Measurements from ENCODE around the gene TMEM9B.

The TMEM9B gene

GRCh38 chr11:8930456-8931175 lies 33.6 kb downstream of the TMEM9B start:
- no peak for DNase-seq (ENCODE audit: low spot score)

DNA sequence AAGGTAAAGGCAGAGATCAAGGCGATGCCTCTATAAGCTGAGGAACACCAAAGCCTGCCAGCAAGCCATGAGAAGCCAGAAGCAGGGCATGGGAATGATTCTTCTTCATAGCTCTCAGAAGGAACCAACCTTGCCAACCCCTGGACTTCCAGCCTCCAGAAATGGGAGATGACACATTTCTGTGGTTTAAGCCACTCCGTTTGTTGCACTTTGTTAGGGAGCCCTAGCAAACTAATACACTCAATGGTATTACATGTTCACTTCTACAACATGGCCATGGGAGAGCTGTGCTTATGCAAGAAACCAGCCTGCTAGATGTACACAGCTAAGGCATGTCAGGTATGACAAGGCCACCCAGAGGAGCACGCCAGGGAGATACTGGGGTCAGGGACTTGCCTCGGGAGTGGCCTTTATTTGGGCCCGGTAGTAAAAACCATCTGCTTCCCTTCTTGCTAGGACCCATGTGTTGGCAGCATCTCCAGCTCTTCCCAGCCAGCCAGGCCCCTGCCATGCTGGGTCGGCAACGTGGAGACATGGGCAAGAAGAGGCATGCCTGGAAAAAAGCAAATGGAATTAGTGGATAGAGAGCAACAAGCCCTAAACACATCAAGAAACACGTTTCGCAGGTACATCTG lies 35.1 kb downstream of the TMEM9B start:
- peak; percentile 27 for DNase-seq (ENCODE audit: low spot score)

DNA sequence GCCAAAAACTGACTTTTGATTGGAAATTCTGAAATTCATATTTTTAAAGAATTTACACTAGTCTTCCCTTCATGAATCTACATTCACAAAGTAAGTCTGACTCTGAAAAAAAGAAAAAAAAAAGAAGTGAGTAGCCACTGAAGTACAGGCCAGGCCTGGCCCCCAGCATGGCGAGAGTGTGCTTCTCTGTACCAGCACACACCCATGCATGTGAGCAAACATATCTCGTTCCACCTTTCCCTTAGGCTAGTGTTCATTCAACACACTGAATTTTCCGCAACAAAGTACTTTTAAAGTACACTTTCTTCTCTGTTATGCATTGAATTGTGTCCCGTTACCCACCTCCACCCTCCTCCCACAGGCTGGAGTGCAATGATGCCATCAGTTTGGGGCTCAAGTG lies 36.0 kb downstream of the TMEM9B start:
- DNase-seq (ENCODE audit: low spot score): no peak

DNA sequence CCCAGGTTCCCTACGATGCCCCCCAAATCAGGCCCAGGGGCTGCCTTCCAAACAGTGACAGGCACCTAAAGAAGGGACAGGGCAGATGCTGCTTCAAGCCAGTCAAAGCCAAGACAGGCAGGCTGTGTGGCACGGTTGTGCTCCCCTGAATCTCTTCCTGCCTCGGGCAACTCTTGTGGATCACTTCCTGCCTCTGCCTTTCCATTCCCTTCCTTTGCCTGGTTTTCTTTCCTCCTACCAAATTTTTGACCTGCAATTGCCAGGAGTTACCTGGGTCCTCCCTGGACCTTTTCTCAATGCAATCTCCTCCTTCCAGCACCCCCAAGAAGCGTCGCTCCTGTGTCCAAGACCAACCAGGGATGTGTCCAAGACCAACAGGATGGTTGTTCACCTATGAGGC lies 37.0 kb downstream of the TMEM9B start:
- DNase-seq (ENCODE audit: low spot score): no peak

- DNase-seq (ENCODE audit: low spot score): no peak
Measured at GRCh38 chr11:8926236-8926635, 38.0 kb downstream of the TMEM9B start.

- no peak for DNase-seq (ENCODE audit: low spot score)
Measured at GRCh38 chr11:8925711-8926110, 38.5 kb downstream of the TMEM9B start.

DNA sequence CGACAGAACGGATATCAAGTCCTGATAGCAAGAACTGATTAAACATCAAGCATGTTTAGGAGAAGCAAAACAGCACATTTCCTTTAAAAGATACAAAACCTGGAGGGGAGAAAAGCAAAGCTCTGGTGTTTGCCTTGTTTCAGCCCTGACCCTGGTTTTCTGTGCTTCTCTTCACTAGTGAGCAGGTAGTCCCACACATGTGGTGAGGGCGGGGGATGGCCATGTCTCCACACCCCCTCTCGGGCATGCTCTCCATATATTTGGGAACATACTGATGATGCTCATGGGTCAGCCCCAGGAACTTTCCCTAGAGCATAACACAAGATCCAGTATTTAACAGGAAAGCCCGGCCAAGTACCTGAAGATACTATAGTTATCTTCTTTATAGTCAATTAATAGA lies 41.6 kb downstream of the TMEM9B start:
- no peak for DNase-seq (ENCODE audit: low spot score)

GRCh38 chr11:8917157-8917825 lies 47.0 kb downstream of the TMEM9B start:
- DNase-seq (ENCODE audit: low spot score): peak; percentile 91

DNA sequence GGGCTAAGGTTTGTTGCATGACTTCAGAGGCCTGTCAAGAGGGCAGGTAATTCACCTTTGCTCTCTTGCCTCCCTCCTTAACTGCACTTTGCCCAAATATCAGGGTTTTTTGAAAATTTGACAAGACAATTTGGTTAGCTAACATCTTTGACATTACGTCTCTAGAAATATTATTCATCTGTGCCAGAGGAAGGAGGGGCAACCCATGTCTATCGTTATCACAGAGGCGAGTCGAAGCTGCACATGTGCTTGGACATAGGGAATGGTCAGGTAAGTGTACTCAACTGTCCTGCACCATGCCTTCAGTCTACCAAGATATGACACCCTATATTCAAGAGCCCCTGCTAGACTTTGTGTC lies 49.6 kb downstream of the TMEM9B start:
- DNase-seq (ENCODE audit: low spot score): no peak

GRCh38 chr11:8913961-8914660 lies 50.1 kb downstream of the TMEM9B start:
- DNase-seq (ENCODE audit: low spot score): peak; percentile 39

DNA sequence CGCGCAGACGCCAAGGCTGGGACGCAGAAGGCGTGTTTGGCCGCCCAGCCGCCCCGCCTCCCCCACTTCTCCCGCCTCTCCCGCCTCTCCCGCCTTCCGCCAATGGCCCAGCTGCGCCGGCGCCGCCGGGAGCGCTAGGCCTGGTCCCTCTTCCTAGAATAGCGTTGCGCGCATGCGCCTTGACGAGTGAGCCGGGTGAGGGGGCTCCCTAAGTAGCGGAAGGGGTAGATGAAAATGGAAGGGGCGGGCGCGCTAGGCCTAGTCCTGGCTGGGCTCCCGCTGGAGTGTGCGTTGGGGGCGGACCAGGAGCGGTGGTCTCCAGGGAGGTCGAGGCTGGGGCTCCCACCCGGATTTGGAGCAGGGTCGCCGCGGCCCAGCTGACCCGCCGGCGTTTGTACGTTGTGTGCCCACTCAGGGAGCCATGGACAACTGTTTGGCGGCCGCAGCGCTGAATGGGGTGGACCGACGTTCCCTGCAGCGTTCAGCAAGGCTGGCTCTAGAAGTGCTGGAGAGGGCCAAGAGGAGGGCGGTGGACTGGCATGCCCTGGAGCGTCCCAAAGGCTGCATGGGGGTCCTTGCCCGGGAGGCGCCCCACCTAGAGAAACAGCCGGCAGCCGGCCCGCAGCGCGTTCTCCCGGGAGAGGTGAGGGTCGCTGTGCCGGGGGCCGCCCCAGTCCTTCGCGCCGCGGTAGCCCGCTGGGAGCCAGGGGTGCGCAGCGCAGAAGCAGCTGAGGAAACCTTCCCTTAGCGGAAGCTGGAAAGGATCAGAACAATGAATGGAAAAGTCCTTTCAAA lies 53.0 kb downstream of the TMEM9B start, which contains the start of gene AKIP1:
Gene AKIP1 (plus strand): TSS at position 161 of the 795 bp plus-strand sequence. CDS start 261 bp downstream, at position 422.
- peak; percentile 98 for DNase-seq (ENCODE audit: low spot score)

- no peak for DNase-seq (ENCODE audit: low spot score)
Measured at GRCh38 chr11:8910649-8911026, 53.6 kb downstream of the TMEM9B start.

DNA sequence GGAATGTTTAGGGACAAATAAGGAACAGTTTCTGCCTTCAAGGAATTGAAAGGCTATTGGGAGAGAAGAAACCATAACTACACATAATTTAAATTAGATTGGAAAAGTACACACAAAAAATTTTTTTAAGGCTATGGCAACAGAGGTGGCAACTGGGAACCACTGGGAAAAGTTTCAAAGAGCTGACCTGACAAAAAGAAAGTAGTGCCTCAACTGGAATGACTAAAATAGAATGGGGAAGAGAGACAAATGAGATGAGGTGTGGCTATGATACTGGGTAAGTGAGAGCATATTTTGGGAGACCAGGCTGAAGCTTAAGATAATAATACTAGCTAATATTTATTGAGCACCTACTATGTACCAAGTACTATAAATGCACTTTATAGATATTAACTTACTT lies 56.1 kb downstream of the TMEM9B start:
- no peak for DNase-seq (ENCODE audit: low spot score)

DNA sequence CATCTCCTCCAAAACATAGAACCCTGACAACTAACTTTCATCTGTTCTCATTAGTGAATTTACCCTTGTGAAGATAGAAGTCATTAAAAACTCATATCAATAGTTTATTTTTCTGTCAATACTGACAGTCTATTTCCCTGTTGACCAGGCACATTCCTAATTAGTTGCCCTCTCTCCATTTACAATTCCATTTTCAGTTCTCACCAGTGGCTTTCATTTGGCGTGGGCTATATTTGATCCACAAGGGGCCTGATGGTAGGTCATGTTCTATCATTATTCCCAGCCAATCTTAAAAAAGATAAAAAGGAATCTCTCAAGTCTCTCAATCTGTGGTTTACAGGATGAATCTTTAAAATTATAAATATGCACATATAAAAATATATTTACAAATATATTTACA lies 57.1 kb downstream of the TMEM9B start:
- no peak for DNase-seq (ENCODE audit: low spot score)

DNA sequence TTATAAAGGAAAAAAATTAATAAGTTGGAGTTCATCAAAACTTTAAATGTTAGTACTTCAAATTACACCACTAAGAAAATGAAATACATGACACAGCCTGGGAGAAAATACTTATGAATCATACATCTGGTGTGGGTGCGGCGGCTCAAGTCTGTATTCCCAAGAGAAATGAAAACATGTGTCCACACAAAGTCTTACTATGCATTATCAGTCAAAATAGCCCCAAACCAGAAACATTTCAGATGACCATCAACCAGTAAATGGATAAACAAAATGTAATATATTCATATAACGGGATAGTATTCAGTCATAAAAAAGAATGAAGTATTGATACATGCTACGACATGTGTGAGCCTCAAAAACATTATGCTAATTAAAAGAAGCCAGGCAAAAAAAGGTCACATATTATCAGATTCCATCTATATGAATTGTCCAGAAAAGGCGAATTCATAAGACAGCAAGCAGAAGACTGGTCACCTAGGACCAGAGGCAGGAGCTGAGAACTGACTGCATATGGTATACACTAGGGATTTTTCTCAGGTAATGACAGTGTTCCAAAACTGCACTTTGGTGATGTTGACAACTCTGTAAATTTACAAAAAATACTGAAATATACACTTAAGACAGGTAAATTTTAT lies 58.6 kb downstream of the TMEM9B start:
- peak; percentile 73 for DNase-seq (ENCODE audit: low spot score)

DNA sequence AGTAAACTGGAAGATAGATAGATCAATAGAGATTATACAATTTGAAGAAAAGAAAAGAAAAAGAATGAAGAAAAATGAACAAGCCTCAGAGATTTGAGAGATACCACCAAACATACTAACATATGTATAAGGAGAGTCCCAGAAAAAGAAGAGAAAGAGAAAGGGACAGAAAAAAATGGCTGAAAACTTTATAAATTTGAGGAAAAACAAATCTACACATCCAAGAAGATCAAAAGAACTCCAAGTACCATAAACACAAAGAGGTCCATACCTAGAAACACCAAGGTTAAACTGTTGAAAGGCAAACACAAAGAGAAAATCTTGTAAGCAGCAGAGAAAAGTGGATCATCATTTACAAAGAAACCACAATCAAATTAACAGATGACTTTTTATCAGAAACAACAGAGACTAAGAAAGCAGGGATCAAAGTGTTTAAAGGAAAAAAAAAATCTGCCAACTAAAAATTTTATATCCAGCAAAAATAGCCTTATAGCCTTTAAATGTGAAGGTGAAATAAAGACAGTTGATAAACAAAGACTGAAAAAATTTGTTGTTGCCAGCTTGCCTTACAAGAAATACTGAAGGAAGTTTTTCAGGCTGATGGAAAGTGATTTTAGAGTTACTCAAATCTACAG lies 65.0 kb downstream of the TMEM9B start:
- DNase-seq (ENCODE audit: low spot score): no peak

Data from GM03348 (cell line).